Astrocyte of the spinal cord (primary cell): ENCODE measurements around the gene TMEM176B.

Experiments used
- DNase-seq: peaks from one replicate; pipeline ENCODE4 v3.0.0; 2011; ENCODE audit warnings: low read depth, low spot score
- H3K4me3 ChIP-seq: 2 replicates; pipeline ENCODE4 v1.5.1; 2011; ENCODE audit warnings: low read depth, mild to moderate bottlenecking, low read length, moderate library complexity
- CTCF ChIP-seq: IDR thresholded peaks from 2 replicates; pipeline ENCODE4 v1.5.1; 2012; ENCODE audit warnings: low read depth, mild to moderate bottlenecking, low read length, inconsistent platforms
- in situ Hi-C: cut with HindIII; loops from 2 replicates; pipeline ENCODE4 v1.10.0; 2017; ENCODE audit warnings: low sequenced_read_pairs

The TMEM176B gene

GRCh38 chr7:150791304-150791703 lies 8.9 kb downstream of the TMEM176B start:
- no peak overlapping the region for H3K4me3 ChIP-seq
- no peak for DNase-seq
- in situ Hi-C loops = no loop called here
- no peak for TF ChIP-seq CTCF

GRCh38 chr7:150790416-150791075 lies 9.6 kb downstream of the TMEM176B start:
- no peak for TF ChIP-seq CTCF
- in situ Hi-C loops = no loop called here
- H3K4me3 ChIP-seq = no peak overlapping the region
- no peak for DNase-seq

GRCh38 chr7:150788474-150789269 lies 11.5 kb downstream of the TMEM176B start:
- TF ChIP-seq CTCF = no peak
- no peak overlapping the region for H3K4me3 ChIP-seq
- DNase-seq = no peak
- in situ Hi-C loops = no loop called here

GRCh38 chr7:150787321-150788281 lies 12.6 kb downstream of the TMEM176B start:
- no peak for TF ChIP-seq CTCF
- in situ Hi-C loops = no loop called here
- no peak for DNase-seq
- H3K4me3 ChIP-seq = no peak overlapping the region

GRCh38 chr7:150784954-150785353 lies 15.2 kb downstream of the TMEM176B start:
- in situ Hi-C loops = no loop called here
- no peak overlapping the region for H3K4me3 ChIP-seq
- no peak for TF ChIP-seq CTCF
- DNase-seq = no peak

- H3K4me3 ChIP-seq = no peak overlapping the region
- in situ Hi-C loops = no loop called here
- DNase-seq = no peak
- TF ChIP-seq CTCF = no peak
These were observed 15.9 kb downstream of the TMEM176B start for GRCh38 chr7:150784120-150784736.
